HG03039 (cell line): ENCODE results near the gene DDO.
"Not testable (repeated sequence)": the region's sequence is repeated elsewhere in the genome, so short reads cannot be mapped to it uniquely, and the experiment has no call there.

Experiments
- ATAC-seq: cut with Tn5 transposase; IDR thresholded peaks from one replicate; pipeline ENCODE4 v1.9.1; 2021; ENCODE audit warnings: mild to moderate bottlenecking, moderate library complexity; ENCODE audit not compliant: unreplicated experiment

Gene DDO, protein sequence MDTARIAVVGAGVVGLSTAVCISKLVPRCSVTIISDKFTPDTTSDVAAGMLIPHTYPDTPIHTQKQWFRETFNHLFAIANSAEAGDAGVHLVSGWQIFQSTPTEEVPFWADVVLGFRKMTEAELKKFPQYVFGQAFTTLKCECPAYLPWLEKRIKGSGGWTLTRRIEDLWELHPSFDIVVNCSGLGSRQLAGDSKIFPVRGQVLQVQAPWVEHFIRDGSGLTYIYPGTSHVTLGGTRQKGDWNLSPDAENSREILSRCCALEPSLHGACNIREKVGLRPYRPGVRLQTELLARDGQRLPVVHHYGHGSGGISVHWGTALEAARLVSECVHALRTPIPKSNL

DNA sequence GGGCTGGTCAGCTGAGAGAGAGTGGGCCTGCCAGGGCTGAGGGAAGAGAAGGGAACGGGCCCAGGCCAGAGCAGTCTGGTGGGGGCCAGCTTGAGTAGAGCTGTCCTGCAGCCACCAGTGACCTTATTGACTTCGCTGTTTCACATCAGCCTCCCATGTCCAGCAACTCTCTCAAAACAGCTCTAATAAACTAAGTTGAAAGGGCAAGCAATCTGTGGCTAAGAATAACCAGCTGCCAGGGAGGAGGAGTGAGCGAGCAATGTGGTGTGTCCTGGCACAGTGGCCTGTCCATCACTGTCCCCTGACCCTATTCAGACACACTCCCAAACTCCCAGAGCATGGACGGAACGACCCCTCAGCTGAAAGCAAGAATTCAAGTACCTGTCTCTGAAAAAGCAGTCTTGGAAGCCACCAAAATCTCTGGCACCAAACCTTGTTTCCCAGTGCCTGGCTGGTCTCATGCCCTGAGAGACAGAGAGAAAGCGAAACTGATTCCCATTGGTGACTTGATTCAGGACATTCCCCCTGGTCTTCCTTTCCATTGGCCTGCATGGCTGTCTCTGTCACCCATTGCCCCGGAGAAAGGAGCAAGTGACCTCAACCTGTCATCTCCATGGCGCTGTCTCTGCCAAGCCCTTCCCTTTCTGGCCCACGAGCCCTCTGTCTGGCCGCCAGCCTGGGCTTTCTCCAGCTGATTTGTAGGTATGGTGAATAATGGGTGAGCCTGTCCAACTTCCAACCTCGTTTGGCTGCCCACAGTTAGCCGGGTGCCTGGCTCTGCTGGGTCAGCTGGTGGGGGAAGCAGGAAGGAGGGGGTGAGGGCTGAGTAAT, at the start of gene DDO:
TSS of gene DDO (minus strand) at position 490 of the 831 bp plus-strand sequence. CDS start 2,113 bp downstream, outside the sequence.
- no peak for ATAC-seq

DNA sequence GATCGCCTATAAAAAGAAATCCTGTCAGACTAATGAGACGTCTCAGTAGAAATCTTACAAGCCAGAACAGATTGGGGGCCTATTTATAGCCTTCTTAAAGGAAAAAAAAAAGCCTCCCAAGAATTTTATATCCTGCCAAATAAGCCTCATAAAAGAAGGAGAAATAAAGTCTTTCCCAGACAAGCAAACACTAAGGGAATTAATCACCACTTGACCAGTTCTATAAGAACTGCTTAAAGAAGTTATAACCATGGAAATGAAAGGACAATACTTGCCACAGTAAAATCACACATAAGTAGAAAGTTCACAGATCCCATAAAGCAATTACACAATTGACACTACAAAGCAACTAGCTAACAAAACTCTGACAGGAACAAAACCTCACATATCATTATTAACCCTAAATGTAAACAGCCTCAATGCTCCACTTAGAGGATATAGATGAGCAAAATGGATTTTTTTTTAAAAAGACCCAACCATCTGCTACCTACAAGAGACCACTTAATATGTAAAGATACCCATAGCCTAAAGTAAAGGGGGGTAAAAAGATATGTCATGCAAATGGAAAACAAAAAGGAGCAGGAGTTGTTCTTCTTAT, 47.6 kb upstream of the DDO start:
- ATAC-seq: no peak

DNA sequence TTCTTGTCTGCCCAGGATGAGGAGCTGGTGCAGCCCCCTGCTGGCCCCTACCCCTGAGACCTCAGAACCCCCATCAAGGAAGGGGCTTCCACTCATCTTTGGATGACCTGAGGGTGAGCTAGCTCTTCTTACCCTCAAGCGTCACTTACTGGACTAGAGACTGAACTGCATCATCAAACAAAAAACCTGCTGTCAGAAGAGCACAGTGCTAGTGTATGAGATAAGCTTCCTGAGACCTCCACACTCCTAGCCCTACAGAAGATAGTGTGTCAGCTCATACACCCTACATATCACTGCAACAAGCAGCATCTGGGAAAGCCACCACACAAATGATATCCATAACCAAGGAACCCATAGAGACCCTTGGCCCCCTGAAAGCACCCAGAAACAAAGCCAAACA, 46.0 kb upstream of the DDO start:
- no peak for ATAC-seq

DNA sequence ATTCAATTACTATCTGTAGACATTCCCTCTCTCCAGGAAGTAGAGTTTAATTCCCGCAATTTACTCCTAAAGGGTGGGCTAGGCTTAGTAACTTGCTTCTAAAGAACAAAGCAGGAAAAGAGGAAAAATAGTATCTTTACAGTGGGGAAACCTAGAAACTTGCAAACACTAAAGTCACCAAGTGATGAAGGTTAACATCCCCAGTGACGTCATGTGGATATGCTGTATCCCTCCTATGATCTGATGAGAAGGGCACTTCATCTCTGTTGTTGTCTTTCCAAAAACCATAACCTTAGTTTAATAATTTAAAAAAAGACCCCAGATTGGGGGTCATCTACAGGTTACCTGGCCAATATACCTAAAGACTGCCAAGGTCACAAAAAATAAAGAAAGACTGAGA, 43.8 kb upstream of the DDO start:
- ATAC-seq: no peak

DNA sequence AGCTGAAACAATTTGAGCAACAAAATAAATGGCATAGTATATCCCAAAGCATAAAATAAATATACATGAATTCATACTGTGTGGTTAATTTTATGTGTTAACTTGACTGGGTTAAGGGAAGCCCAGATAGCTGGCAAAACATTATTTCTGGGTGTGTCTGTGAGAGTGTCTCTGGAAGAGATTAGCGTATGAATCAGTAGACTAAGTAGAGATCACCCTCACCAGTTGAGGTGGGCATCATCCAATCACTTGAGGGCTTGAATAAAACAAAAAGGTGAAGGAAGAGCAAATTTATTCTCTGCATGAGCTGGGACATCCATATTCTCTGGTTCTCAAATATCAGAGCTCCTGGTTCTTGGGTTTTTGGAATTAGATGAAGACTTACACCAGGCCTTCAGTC, 43.1 kb upstream of the DDO start:
- no peak for ATAC-seq

DNA sequence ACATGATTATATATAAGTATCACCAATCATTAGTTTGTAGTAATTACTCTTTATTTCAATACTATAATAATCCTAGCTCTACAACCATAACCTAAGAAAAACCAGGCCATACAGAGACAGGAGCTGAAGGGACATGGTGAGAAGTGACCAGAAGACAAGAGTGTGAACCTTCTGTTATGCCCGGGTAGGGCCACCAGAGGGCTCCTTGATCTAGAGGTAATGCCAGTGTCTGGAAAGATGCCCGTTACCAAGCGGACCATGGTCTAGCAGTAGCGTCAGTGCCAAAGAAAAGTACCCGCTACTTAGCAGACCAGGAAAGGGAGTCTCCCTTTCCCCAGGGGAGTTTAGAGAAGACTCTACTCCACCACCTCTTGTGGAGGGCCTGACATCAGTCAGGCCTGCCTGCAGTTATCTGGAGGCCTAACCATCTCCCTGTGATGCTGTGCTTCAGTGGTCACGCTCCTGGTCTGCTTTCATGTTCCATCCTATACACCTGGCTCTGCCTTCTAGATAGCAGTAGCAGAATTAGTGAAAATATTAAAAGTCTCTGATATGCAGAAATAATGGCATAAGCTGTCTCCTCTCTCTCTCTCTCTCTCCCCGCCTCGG, 42.3 kb upstream of the DDO start:
- not testable (repeated sequence) for ATAC-seq

DNA sequence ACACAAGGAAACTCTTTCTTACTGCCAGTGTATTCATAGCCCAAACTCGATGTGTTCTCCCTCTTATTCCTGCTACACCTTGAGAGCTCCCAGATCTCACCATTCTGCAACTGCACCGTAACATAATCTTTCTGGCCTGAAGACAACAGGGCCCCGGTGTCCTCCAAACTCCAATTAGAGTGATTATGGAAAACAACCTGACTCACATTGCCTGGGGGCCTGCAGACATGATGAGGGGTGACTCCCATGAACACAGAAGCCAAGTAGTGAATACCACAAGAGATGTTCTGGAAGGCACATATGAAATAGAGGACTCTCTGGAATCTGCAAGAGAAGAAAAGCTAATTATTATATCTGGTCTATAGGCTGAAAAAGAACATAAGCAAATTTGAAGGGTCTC, 41.3 kb upstream of the DDO start:
- ATAC-seq: no peak

DNA sequence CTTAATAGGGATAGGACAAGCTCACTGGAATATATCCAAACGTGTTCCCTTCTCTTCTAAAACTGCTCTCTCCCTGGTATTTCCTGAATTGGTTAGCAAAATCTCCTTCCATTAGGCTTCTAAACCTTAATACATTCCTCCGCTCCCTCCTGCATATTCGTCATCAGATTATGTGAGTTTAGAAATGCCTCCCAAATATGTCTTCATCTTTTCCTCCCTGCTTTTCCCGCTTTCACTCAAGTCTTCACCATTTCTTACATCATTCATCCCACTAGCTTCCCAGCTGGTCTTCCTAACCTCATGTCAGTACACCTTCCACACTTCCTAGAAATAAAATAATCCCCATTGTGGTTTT, 34.1 kb upstream of the DDO start:
- no peak for ATAC-seq

DNA sequence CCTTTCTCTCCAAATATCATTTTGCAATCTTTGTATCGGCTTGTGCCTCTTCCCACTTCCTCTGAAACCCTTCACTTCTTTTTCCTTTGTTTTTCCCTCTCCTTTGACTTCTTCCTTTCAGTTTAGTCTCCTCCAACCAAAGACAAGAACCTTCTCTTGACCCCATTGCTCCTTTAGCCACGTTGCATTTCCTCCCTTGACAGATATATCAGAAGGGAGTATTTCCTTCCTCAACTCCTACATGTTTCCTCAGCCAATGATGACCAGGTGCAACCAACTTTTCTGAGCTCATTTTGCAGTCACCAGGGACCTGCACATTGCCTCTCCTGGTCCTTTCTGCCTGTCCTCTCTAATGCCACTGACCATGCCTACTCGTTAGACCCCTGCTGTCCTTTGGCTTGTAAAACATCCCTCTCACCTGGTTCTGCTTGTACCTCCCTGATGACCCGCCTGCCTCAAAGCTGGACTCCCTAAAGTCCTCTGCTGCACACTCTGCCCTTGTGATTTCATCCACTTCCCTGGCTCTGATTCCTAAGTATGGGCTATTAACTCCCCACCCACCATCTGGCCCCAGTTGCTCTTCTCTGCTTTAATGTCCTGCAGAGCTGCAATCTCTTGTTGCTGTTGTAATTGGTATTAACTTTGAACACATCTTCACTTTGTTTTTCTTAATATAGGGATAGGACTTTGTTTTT, 33.6 kb upstream of the DDO start:
- no peak for ATAC-seq

DNA sequence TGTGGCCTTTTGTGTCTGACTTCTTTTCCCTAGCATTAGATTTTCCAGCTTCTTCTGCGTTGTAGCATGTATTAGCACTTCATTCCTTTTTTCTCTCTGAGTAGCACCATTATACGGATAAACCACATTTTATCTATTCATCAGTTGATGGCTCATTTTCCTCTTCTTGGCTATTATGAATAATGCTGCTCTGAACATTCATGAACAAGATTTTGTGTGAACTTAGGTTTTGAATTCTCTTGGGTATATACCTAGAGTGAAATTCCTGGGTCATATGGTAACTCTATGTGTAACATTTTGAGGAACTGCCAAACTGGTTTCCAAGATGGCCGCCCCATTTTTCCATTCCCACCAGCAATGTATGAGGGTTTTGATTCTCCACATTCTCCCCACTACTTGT, 32.4 kb upstream of the DDO start:
- no peak for ATAC-seq

DNA sequence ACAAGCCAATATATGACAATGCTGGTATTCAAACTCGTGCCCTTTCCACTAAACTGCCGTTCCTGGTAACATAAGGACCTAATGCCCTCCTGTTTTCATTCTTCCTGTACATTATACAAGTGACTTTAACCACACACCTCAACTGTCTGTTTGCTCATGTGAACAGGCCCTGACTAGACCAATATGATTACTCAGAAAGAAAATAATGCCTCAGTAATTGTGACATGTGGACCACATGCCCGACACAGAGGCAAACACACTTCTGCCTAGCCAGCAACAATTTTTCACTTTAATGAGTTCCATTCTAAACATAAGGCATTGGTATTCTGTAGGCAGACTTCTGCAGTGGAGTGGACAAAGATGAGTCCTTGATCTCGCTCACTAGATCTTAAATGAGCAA, 31.0 kb upstream of the DDO start:
- ATAC-seq: no peak

DNA sequence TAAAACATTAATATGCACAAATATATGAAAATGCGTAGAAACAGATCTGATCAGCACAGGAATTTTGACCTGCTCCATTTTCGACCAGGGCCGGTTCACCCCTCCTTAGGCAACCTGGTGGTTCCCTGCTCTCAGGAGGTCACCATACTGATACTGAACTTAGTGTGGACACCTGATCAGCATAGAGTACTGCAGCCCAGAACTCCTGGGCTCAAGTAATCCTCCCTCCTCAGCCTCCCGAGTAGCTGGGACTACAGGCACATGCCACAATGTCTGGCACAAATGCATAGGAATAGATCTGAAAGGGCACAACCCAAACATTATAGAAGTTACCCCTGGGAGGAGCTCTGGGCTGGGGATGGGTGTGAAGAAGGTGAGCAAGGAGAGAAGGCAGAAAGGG, 24.7 kb upstream of the DDO start:
- no peak for ATAC-seq

DNA sequence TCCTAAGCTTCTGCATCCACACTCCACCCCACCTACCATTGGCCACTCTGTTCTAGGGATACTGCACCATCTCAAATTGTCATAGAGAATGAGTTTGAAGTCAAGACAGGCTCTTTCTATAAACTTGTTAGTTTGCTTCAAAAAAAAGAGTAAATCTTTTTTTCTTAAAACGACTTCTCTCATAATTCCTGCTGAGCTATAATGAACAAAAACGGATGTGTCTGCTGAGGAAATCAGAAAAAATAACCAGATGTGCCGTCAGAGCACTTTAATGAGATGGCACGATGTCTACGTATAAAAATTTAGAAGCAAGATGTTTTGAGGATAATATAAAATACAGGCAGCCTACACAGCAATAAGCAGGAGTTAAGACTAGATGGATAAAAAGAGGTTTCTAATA, 24.0 kb upstream of the DDO start:
- ATAC-seq: no peak

DNA sequence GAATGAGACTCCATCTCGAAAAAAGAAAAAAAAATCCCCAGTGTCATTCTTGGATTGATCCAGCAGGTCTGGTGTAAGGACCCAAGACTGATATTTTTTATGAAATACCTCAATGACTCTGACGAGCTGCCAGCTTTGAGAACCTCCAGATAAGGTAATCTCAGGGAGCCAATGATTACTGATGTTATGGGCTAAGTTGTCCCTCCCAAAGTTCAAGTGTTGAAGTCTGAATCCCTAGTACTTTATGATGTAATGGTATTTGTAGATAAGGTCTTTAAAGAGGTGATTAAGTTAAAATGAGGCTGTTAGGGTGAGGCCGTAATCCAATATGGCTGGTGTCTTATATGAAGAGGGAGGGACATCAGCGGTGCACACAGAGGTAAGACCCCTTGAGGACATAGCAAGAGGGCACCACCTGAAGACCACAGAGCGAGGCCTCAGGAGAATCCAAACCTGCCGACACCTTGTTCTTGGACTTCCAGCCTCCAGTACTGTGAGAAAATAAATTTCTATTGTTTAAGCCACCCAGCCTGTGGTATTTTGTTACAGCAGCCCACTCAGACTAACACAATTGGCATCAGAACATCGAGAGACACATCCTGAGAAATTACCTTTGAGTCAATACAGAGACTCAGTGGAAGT, 19.7 kb upstream of the DDO start:
- ATAC-seq: no peak

DNA sequence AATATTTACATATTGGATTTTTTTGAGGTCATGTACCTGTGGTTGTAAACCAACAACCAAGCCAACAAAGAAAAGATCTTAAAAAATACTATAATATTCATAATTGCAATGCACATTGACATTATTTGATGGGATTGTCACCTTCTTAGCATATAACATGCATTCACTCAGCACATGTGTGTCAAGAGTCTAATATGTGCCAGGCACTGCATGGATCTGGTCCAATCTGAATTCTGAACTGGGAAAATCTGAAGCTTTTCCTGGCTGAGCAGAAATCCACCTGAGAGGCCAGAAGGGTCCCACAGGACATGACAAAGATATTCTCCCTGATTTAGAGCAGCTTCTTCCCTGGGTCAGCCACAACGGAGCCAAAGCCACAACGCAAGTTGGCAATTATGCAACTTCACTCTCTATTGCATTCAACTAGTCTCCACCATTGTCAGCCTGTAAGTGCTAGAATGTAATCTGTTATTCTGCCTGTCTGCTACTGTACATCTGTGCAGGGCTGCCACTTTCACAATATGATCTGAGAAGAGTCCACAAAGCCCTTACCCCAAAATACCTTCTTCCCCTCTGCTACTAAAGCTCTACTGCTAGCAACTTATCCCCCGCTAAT, 17.0 kb upstream of the DDO start:
- no peak for ATAC-seq

DNA sequence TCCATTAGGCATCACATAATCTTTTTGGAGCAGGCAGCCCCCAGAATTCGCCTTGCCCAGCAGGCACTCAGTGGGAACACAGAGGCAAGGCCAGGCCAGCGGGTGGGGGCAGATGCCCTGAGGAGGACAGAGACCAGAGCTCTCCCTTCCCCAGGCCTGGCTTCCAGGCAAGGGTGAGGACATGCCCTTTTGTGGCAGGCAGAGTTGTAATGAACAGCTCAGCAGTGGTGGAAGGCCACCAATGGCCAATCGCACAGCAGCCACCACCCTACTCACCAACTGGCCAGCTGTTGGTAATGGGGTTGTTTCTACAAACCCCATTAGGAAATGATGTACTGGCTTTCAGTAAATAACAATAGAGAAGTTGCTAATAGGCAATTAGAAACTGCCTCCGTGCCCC, 15.4 kb upstream of the DDO start:
- ATAC-seq: no peak

DNA sequence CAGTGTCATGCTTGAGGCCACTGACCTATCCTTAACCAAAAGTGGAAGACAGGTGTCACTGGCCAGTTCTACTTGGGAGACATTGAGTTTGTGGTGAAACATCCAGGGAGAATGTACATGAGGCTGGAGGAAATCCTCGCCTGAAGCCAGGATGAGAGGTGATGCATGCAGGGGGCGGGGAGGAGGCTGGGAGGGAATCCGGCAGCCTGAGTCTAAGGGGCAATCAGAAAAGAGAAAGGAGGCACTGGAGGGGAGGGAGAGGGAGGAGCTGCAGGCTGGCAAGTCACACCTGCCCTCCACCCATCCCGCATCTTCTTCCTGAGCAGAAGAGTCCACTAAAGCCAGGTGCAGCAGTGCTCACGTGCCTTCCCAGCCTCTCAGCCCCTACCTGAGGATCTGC, 14.9 kb upstream of the DDO start:
- ATAC-seq: no peak

DNA sequence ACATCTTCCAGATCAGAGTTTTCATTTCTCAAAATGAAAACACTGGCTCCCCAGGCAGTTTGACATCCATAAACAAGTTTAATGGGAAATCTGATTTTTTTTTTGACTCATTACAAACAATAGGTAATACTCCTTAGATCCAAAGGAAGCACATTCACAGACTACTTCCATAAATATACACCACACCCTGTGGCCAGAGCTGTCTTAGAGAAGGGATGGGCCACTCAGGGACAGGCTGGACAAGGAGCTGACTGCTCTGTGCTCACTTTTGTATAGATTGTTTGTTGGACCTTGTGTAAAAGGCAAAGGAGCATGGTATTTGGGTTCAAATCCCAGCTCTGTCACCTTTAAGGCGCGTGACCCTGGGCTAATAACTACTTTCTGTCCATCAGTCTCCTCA, 12.8 kb upstream of the DDO start:
- ATAC-seq: no peak

DNA sequence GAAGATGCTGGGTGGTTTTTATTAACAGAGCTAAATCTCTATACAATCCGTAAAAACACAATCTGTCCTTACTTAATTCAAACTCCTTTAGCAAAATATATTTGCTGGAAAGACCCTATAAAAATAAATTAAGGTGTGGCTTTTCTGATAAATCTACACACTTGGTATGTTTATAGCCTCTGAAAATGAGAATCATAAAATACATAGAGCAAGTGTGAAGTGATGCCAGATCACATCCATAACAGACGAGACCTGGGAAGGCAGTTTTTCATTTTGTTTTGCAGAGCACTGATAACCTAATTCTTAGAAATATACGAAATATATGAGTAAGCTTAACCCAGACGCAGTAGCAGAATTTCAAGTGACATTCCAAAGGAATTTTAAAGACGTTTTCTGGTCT, 10.4 kb upstream of the DDO start:
- ATAC-seq: no peak

DNA sequence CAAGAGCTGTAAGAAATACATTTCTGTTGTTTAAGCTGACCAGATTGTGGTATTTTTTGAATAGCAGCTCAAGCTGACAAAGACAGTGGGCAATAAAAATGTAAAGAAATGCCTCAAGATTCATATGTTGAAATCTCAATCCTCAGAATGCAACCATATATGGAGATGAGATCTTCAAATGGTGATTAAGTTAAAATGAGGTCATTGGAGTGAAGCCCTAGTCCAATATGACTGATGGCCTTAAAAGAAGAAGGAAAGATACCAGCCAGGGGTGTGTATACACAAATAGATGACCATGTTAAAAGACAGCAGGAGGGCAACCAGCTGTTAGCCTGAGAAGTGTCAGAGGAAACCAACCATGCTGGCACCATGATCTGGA, 7.1 kb upstream of the DDO start:
- ATAC-seq: no peak
